H9 (cell line): Measurements from ENCODE around the gene MEI4. TPM values are rescaled to one million over a fixed set of nuclear protein-coding genes. Genes with fewer than 3 reads are reported as not detected.

Experiments
- DNase-seq: peaks from one replicate; pipeline ENCODE4 v3.0.0-alpha.2; 2017
- H2AFZ ChIP-seq: one replicate; pipeline ENCODE4 v1.6.1; 2013; ENCODE audit warnings: mild to moderate bottlenecking, low read length, control low read depth, moderate library complexity
- H2AK5ac ChIP-seq: 2 replicates; pipeline ENCODE4 v1.6.1; 2013; ENCODE audit warnings: low read length, control low read depth, mixed read lengths; ENCODE audit not compliant: insufficient read length
- H2BK120ac ChIP-seq: one replicate; pipeline ENCODE4 v1.6.1; 2013; ENCODE audit warnings: low read depth, mild to moderate bottlenecking, low read length, control low read depth, inconsistent platforms; ENCODE audit not compliant: poor library complexity, severe bottlenecking
- H2BK12ac ChIP-seq: 2 replicates; pipeline ENCODE4 v1.6.1; 2013; ENCODE audit warnings: low read length, control low read depth, mixed read lengths, low read depth; ENCODE audit not compliant: insufficient read length
- H2BK15ac ChIP-seq: 2 replicates; pipeline ENCODE4 v1.6.1; 2013; ENCODE audit warnings: low read depth, low read length, control low read depth
- H2BK20ac ChIP-seq: one replicate; pipeline ENCODE4 v1.6.1; 2013; ENCODE audit warnings: low read depth, mild to moderate bottlenecking, low read length, control low read depth, inconsistent platforms; ENCODE audit not compliant: poor library complexity, severe bottlenecking
- H2BK5ac ChIP-seq: 2 replicates; pipeline ENCODE4 v1.6.1; 2013; ENCODE audit warnings: low read length, control low read depth, mixed read lengths; ENCODE audit not compliant: insufficient read length
- H3K14ac ChIP-seq: 2 replicates; pipeline ENCODE4 v1.6.1; 2013; ENCODE audit warnings: low read length, control low read depth; ENCODE audit not compliant: insufficient read depth
- H3K18ac ChIP-seq: 2 replicates; pipeline ENCODE4 v1.6.1; 2013; ENCODE audit warnings: low read depth, mild to moderate bottlenecking, mixed read lengths, low read length, control low read depth; ENCODE audit not compliant: insufficient read length
- H3K23ac ChIP-seq: 2 replicates; pipeline ENCODE4 v1.6.1; 2013; ENCODE audit warnings: low read length, control low read depth, mixed read lengths, low read depth; ENCODE audit not compliant: insufficient read length
- H3K23me2 ChIP-seq: 2 replicates; pipeline ENCODE4 v1.6.1; 2013; ENCODE audit warnings: low read depth, mild to moderate bottlenecking, mixed read lengths, low read length, control low read depth; ENCODE audit not compliant: insufficient read length, poor library complexity, severe bottlenecking
- H3K27ac ChIP-seq: 2 replicates; pipeline ENCODE4 v1.5.1; 2013; ENCODE audit warnings: low read length, control low read depth, mixed read lengths, low read depth; ENCODE audit not compliant: insufficient read length
- H3K27me3 ChIP-seq: 2 replicates; pipeline ENCODE4 v1.6.1; 2013; ENCODE audit warnings: low read length, control low read depth, inconsistent platforms; ENCODE audit not compliant: insufficient read depth
- H3K4ac ChIP-seq: 2 replicates; pipeline ENCODE4 v1.6.1; 2013; ENCODE audit warnings: low read depth, mild to moderate bottlenecking, control low read depth, inconsistent platforms, low read length, moderate library complexity
- H3K4me1 ChIP-seq: 2 replicates; pipeline ENCODE4 v1.6.1; 2013; ENCODE audit warnings: low read length, control low read depth, inconsistent platforms; ENCODE audit not compliant: insufficient read depth
- H3K4me2 ChIP-seq: 2 replicates; pipeline ENCODE4 v1.6.1; 2013; ENCODE audit warnings: low read length, control low read depth, mixed read lengths; ENCODE audit not compliant: insufficient read length, insufficient read depth
- H3K56ac ChIP-seq: 2 replicates; pipeline ENCODE4 v1.6.1; 2013; ENCODE audit warnings: low read depth, mild to moderate bottlenecking, mixed read lengths, low read length, control low read depth; ENCODE audit not compliant: insufficient read length
- H3K79me1 ChIP-seq: 2 replicates; pipeline ENCODE4 v1.6.1; 2013; ENCODE audit warnings: low read depth, mild to moderate bottlenecking, moderate library complexity, low read length, control low read depth, inconsistent platforms; ENCODE audit not compliant: insufficient read depth, poor library complexity, severe bottlenecking
- H3K79me2 ChIP-seq: 2 replicates; pipeline ENCODE4 v1.6.1; 2013; ENCODE audit warnings: low read length, control low read depth, inconsistent platforms; ENCODE audit not compliant: insufficient read depth
- H3K9ac ChIP-seq: 2 replicates; pipeline ENCODE4 v1.6.1; 2013; ENCODE audit warnings: low read length, control low read depth, mixed read lengths; ENCODE audit not compliant: insufficient read length; ENCODE audit errors: extremely low read depth
- H3K9me3 ChIP-seq: one replicate; pipeline ENCODE4 v1.6.1; 2013; ENCODE audit warnings: low read depth, low read length, inconsistent platforms; ENCODE audit not compliant: control insufficient read depth
- H3T11ph ChIP-seq: one replicate; pipeline ENCODE4 v1.6.1; 2013; ENCODE audit warnings: mild to moderate bottlenecking, low read length, control low read depth, inconsistent platforms
- H4K20me1 ChIP-seq: one replicate; pipeline ENCODE4 v1.6.1; 2013; ENCODE audit not compliant: control insufficient read depth, insufficient read length, insufficient read depth
- H4K5ac ChIP-seq: 2 replicates; pipeline ENCODE4 v1.6.1; 2013; ENCODE audit warnings: low read depth, mild to moderate bottlenecking, mixed read lengths, low read length, control low read depth; ENCODE audit not compliant: insufficient read length
- H4K8ac ChIP-seq: replicated peaks from 2 replicates; pipeline ENCODE4 v1.6.1; 2013; ENCODE audit warnings: low read length, control low read depth, mixed read lengths, low read depth; ENCODE audit not compliant: insufficient read length
- H4K91ac ChIP-seq: 2 replicates; pipeline ENCODE4 v1.6.1; 2013; ENCODE audit warnings: low read depth, mild to moderate bottlenecking, moderate library complexity, mixed read lengths, low read length, control low read depth; ENCODE audit not compliant: insufficient read length
- H3K27ac Mint-ChIP-seq, 3 experiments: 2 replicates in 2 of 3; 3 replicates in 1 of 3; pipeline ENCODE4 v1.8.0; 2020 to 2021; ENCODE audit warnings: mixed read lengths in 3 of 3, mild to moderate bottlenecking in 1 of 3, moderate library complexity in 1 of 3
- H3K27me3 Mint-ChIP-seq: 2 replicates; pipeline ENCODE4 v1.8.0; 2021; ENCODE audit warnings: low read depth, mild to moderate bottlenecking, moderate library complexity, mixed read lengths
- H3K36me3 Mint-ChIP-seq, 3 experiments: 2 replicates in 2 of 3; 3 replicates in 1 of 3; pipeline ENCODE4 v1.8.0; 2020 to 2021; ENCODE audit warnings: low read depth in 3 of 3, mixed read lengths in 3 of 3; ENCODE audit not compliant: insufficient read depth in 1 of 3
- H3K4me1 Mint-ChIP-seq, 2 experiments: 2 replicates each; pipeline ENCODE4 v1.8.0; 2020; ENCODE audit warnings: mixed read lengths in 2 of 2
- H3K4me3 Mint-ChIP-seq, 2 experiments: 2 replicates in 1 of 2; 3 replicates in 1 of 2; pipeline ENCODE4 v1.8.0; 2020 to 2021; ENCODE audit warnings: mild to moderate bottlenecking in 2 of 2, mixed read lengths in 2 of 2, moderate library complexity in 1 of 2
- H3K9me3 Mint-ChIP-seq, 2 experiments: 2 replicates in 1 of 2; 3 replicates in 1 of 2; pipeline ENCODE4 v1.8.0; 2020; ENCODE audit warnings: mild to moderate bottlenecking in 2 of 2, mixed read lengths in 2 of 2, moderate library complexity in 1 of 2
- WGBS: extraction: QIAGEN DNeasy Blood & Tissue Kit; methylation state at CpG from one replicate; pipeline ENCODE4 v1.1.7; 2013; ENCODE audit warnings: missing lambda C conversion rate, low lambda C conversion rate, mixed read lengths; ENCODE audit not compliant: insufficient read length; ENCODE audit errors: extremely low coverage; 5-methylcytosine and 5-hydroxymethylcytosine counted together
- total RNA-seq: library from RNA; stranded (reverse); gene quantifications from 2 replicates; pipeline ENCODE4 v1.2.1, GENCODE V29; 2021
- TF ChIP-seq, protein P1 (sequence below): fragments of 200-600 bp; sonication (generic); conservative IDR thresholded peaks from 3 replicates; pipeline ENCODE4 v1.8.0; 2021; ENCODE audit warnings: antibody characterized with exemption, mild to moderate bottlenecking

Gene MEI4
- total RNA-seq, 1 experiment from 2014 or later = 0.55 TPM

DNA sequence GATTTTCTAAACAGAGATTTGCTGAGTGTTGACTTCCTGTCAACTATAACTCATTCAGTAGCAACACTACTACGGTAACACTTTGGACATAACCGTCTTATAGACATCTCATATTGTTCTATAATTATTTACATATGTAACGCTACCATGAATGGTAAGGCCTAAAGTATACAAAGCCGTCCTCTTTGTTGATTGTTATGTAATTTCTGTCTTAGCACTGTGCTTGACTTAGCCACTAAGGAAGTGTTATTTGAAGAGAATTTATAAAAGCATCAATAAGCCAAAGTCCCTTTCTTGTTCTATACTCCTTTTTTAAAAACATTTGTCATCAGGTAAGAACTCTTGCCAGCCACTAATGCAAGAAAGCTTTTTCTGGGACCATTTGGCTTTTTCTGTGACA lies 240.6 kb downstream of the MEI4 start:
- H3T11ph ChIP-seq = no peak overlapping the region
- H3K56ac ChIP-seq = no peak overlapping the region
- H3K9me3 Mint-ChIP-seq = peaks cover 0 to 28% of the 10 kb centered on the region in 2 experiments; a peak in 4 of 5 replicates
- no CpG with 5 or more reads among the region's 4 CpGs for WGBS
- H3K27me3 Mint-ChIP-seq = no peaks in the 10 kb centered on the region
- H2BK12ac ChIP-seq = no peak overlapping the region
- no peak overlapping the region for H2BK5ac ChIP-seq
- H3K79me2 ChIP-seq = no peaks in the 10 kb centered on the region
- no peak overlapping the region for H3K27ac Mint-ChIP-seq
- no peak overlapping the region for H2BK120ac ChIP-seq
- peaks cover 2 to 7% (median 6%) of the 10 kb centered on the region in 3 experiments; a peak in 6 of 7 replicates for H3K36me3 Mint-ChIP-seq
- no peaks in the 10 kb centered on the region for H3K27me3 ChIP-seq
- H3K9ac ChIP-seq = no peak overlapping the region
- H3K9me3 ChIP-seq = no peaks in the 10 kb centered on the region
- H4K20me1 ChIP-seq = no peaks in the 10 kb centered on the region
- H3K14ac ChIP-seq = no peak overlapping the region
- H3K4me2 ChIP-seq = no peak overlapping the region
- peaks cover 8 to 10% of the 10 kb centered on the region in 2 experiments; a peak in 3 of 4 replicates for H3K4me1 Mint-ChIP-seq
- TF ChIP-seq, protein P1, sequence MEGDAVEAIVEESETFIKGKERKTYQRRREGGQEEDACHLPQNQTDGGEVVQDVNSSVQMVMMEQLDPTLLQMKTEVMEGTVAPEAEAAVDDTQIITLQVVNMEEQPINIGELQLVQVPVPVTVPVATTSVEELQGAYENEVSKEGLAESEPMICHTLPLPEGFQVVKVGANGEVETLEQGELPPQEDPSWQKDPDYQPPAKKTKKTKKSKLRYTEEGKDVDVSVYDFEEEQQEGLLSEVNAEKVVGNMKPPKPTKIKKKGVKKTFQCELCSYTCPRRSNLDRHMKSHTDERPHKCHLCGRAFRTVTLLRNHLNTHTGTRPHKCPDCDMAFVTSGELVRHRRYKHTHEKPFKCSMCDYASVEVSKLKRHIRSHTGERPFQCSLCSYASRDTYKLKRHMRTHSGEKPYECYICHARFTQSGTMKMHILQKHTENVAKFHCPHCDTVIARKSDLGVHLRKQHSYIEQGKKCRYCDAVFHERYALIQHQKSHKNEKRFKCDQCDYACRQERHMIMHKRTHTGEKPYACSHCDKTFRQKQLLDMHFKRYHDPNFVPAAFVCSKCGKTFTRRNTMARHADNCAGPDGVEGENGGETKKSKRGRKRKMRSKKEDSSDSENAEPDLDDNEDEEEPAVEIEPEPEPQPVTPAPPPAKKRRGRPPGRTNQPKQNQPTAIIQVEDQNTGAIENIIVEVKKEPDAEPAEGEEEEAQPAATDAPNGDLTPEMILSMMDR = no peak
- no peak overlapping the region for H2AFZ ChIP-seq
- no peak overlapping the region for H4K8ac ChIP-seq
- H2BK20ac ChIP-seq = no peak overlapping the region
- no peaks in the 10 kb centered on the region for H3K23me2 ChIP-seq
- no peaks in the 10 kb centered on the region for H3K79me1 ChIP-seq
- no peak overlapping the region for H2BK15ac ChIP-seq
- H3K4ac ChIP-seq = no peak overlapping the region
- H3K4me1 ChIP-seq = no peaks in the 10 kb centered on the region
- DNase-seq = no peak
- no peak overlapping the region for H3K27ac ChIP-seq
- no peak overlapping the region for H2AK5ac ChIP-seq
- H3K18ac ChIP-seq = no peak overlapping the region
- H4K91ac ChIP-seq = no peak overlapping the region
- no peak overlapping the region for H3K23ac ChIP-seq
- no peak overlapping the region for H4K5ac ChIP-seq
- no peak overlapping the region for H3K4me3 Mint-ChIP-seq
